H9 (cell line): ENCODE results near the gene NRM. TPM values are rescaled to one million over a fixed set of nuclear protein-coding genes. Genes with fewer than 3 reads are reported as not detected.

Experiments used
- DNase-seq: peaks from one replicate; pipeline ENCODE4 v3.0.0-alpha.2; 2017
- H2AFZ ChIP-seq: one replicate; pipeline ENCODE4 v1.6.1; 2013; ENCODE audit warnings: mild to moderate bottlenecking, low read length, control low read depth, moderate library complexity
- H2AK5ac ChIP-seq: 2 replicates; pipeline ENCODE4 v1.6.1; 2013; ENCODE audit warnings: low read length, control low read depth, mixed read lengths; ENCODE audit not compliant: insufficient read length
- H2BK120ac ChIP-seq: one replicate; pipeline ENCODE4 v1.6.1; 2013; ENCODE audit warnings: low read depth, mild to moderate bottlenecking, low read length, control low read depth, inconsistent platforms; ENCODE audit not compliant: poor library complexity, severe bottlenecking
- H2BK12ac ChIP-seq: 2 replicates; pipeline ENCODE4 v1.6.1; 2013; ENCODE audit warnings: low read length, control low read depth, mixed read lengths, low read depth; ENCODE audit not compliant: insufficient read length
- H2BK15ac ChIP-seq: 2 replicates; pipeline ENCODE4 v1.6.1; 2013; ENCODE audit warnings: low read depth, low read length, control low read depth
- H2BK20ac ChIP-seq: one replicate; pipeline ENCODE4 v1.6.1; 2013; ENCODE audit warnings: low read depth, mild to moderate bottlenecking, low read length, control low read depth, inconsistent platforms; ENCODE audit not compliant: poor library complexity, severe bottlenecking
- H2BK5ac ChIP-seq: 2 replicates; pipeline ENCODE4 v1.6.1; 2013; ENCODE audit warnings: low read length, control low read depth, mixed read lengths; ENCODE audit not compliant: insufficient read length
- H3K14ac ChIP-seq: 2 replicates; pipeline ENCODE4 v1.6.1; 2013; ENCODE audit warnings: low read length, control low read depth; ENCODE audit not compliant: insufficient read depth
- H3K18ac ChIP-seq: 2 replicates; pipeline ENCODE4 v1.6.1; 2013; ENCODE audit warnings: low read depth, mild to moderate bottlenecking, mixed read lengths, low read length, control low read depth; ENCODE audit not compliant: insufficient read length
- H3K23ac ChIP-seq: 2 replicates; pipeline ENCODE4 v1.6.1; 2013; ENCODE audit warnings: low read length, control low read depth, mixed read lengths, low read depth; ENCODE audit not compliant: insufficient read length
- H3K23me2 ChIP-seq: 2 replicates; pipeline ENCODE4 v1.6.1; 2013; ENCODE audit warnings: low read depth, mild to moderate bottlenecking, mixed read lengths, low read length, control low read depth; ENCODE audit not compliant: insufficient read length, poor library complexity, severe bottlenecking
- H3K27ac ChIP-seq: 2 replicates; pipeline ENCODE4 v1.5.1; 2013; ENCODE audit warnings: low read length, control low read depth, mixed read lengths, low read depth; ENCODE audit not compliant: insufficient read length
- H3K27me3 ChIP-seq: 2 replicates; pipeline ENCODE4 v1.6.1; 2013; ENCODE audit warnings: low read length, control low read depth, inconsistent platforms; ENCODE audit not compliant: insufficient read depth
- H3K4ac ChIP-seq: 2 replicates; pipeline ENCODE4 v1.6.1; 2013; ENCODE audit warnings: low read depth, mild to moderate bottlenecking, control low read depth, inconsistent platforms, low read length, moderate library complexity
- H3K4me1 ChIP-seq: 2 replicates; pipeline ENCODE4 v1.6.1; 2013; ENCODE audit warnings: low read length, control low read depth, inconsistent platforms; ENCODE audit not compliant: insufficient read depth
- H3K4me2 ChIP-seq: 2 replicates; pipeline ENCODE4 v1.6.1; 2013; ENCODE audit warnings: low read length, control low read depth, mixed read lengths; ENCODE audit not compliant: insufficient read length, insufficient read depth
- H3K56ac ChIP-seq: 2 replicates; pipeline ENCODE4 v1.6.1; 2013; ENCODE audit warnings: low read depth, mild to moderate bottlenecking, mixed read lengths, low read length, control low read depth; ENCODE audit not compliant: insufficient read length
- H3K79me1 ChIP-seq: 2 replicates; pipeline ENCODE4 v1.6.1; 2013; ENCODE audit warnings: low read depth, mild to moderate bottlenecking, moderate library complexity, low read length, control low read depth, inconsistent platforms; ENCODE audit not compliant: insufficient read depth, poor library complexity, severe bottlenecking
- H3K79me2 ChIP-seq: 2 replicates; pipeline ENCODE4 v1.6.1; 2013; ENCODE audit warnings: low read length, control low read depth, inconsistent platforms; ENCODE audit not compliant: insufficient read depth
- H3K9ac ChIP-seq: 2 replicates; pipeline ENCODE4 v1.6.1; 2013; ENCODE audit warnings: low read length, control low read depth, mixed read lengths; ENCODE audit not compliant: insufficient read length; ENCODE audit errors: extremely low read depth
- H3K9me3 ChIP-seq: one replicate; pipeline ENCODE4 v1.6.1; 2013; ENCODE audit warnings: low read depth, low read length, inconsistent platforms; ENCODE audit not compliant: control insufficient read depth
- H3T11ph ChIP-seq: one replicate; pipeline ENCODE4 v1.6.1; 2013; ENCODE audit warnings: mild to moderate bottlenecking, low read length, control low read depth, inconsistent platforms
- H4K20me1 ChIP-seq: one replicate; pipeline ENCODE4 v1.6.1; 2013; ENCODE audit not compliant: control insufficient read depth, insufficient read length, insufficient read depth
- H4K5ac ChIP-seq: 2 replicates; pipeline ENCODE4 v1.6.1; 2013; ENCODE audit warnings: low read depth, mild to moderate bottlenecking, mixed read lengths, low read length, control low read depth; ENCODE audit not compliant: insufficient read length
- H4K8ac ChIP-seq: replicated peaks from 2 replicates; pipeline ENCODE4 v1.6.1; 2013; ENCODE audit warnings: low read length, control low read depth, mixed read lengths, low read depth; ENCODE audit not compliant: insufficient read length
- H4K91ac ChIP-seq: 2 replicates; pipeline ENCODE4 v1.6.1; 2013; ENCODE audit warnings: low read depth, mild to moderate bottlenecking, moderate library complexity, mixed read lengths, low read length, control low read depth; ENCODE audit not compliant: insufficient read length
- H3K27ac Mint-ChIP-seq, 3 experiments: 2 replicates in 2 of 3; 3 replicates in 1 of 3; pipeline ENCODE4 v1.8.0; 2020 to 2021; ENCODE audit warnings: mixed read lengths in 3 of 3, mild to moderate bottlenecking in 1 of 3, moderate library complexity in 1 of 3
- H3K27me3 Mint-ChIP-seq: 2 replicates; pipeline ENCODE4 v1.8.0; 2021; ENCODE audit warnings: low read depth, mild to moderate bottlenecking, moderate library complexity, mixed read lengths
- H3K36me3 Mint-ChIP-seq, 3 experiments: 2 replicates in 2 of 3; 3 replicates in 1 of 3; pipeline ENCODE4 v1.8.0; 2020 to 2021; ENCODE audit warnings: low read depth in 3 of 3, mixed read lengths in 3 of 3; ENCODE audit not compliant: insufficient read depth in 1 of 3
- H3K4me1 Mint-ChIP-seq, 2 experiments: 2 replicates each; pipeline ENCODE4 v1.8.0; 2020; ENCODE audit warnings: mixed read lengths in 2 of 2
- H3K4me3 Mint-ChIP-seq, 2 experiments: 2 replicates in 1 of 2; 3 replicates in 1 of 2; pipeline ENCODE4 v1.8.0; 2020 to 2021; ENCODE audit warnings: mild to moderate bottlenecking in 2 of 2, mixed read lengths in 2 of 2, moderate library complexity in 1 of 2
- H3K9me3 Mint-ChIP-seq, 2 experiments: 2 replicates in 1 of 2; 3 replicates in 1 of 2; pipeline ENCODE4 v1.8.0; 2020; ENCODE audit warnings: mild to moderate bottlenecking in 2 of 2, mixed read lengths in 2 of 2, moderate library complexity in 1 of 2
- CTCF ChIP-seq: fragments of 200-600 bp; sonication (generic); conservative IDR thresholded peaks from 3 replicates; pipeline ENCODE4 v1.8.0; 2021; ENCODE audit warnings: antibody characterized with exemption, mild to moderate bottlenecking
- total RNA-seq: library from RNA; stranded (reverse); gene quantifications from 2 replicates; pipeline ENCODE4 v1.2.1, GENCODE V29; 2021

The NRM gene
- total RNA-seq, 1 experiment from 2014 or later: 36.5 TPM

DNA sequence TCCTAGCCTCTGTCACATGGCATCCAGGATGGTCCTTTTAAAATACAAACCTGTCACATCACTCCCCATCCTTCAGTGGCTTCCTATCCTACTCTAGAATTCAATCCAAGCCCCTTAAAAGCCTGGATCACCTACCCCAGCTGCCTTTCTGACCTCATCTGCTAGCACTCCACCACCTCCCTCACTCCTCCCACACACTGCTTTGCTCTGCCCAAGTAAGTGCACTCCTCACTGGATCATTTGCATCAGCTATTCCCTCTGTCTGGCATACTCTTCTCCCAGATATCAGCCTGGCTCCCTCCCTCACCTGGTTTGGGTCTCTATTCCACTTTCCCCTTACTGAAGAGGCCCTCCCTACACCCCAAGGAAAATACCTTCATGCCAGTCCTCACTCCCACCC is 33.3 kb downstream of the NRM start:
- H3K4me3 Mint-ChIP-seq: no peak overlapping the region

More for the DNA sequence above, 33.3 kb downstream of the NRM start:
- H3K14ac ChIP-seq: no peak overlapping the region
- no peak overlapping the region for H3K4ac ChIP-seq
- no peaks in the 10 kb centered on the region for H3K9me3 ChIP-seq
- H4K8ac ChIP-seq: no peak overlapping the region
- no peaks in the 10 kb centered on the region for H3K4me1 ChIP-seq
- H3T11ph ChIP-seq: no peak overlapping the region
- no peak overlapping the region for H3K27ac ChIP-seq
- H4K5ac ChIP-seq: no peak overlapping the region
- Mint-ChIP-seq H3K27ac (no peak overlapping the region), H3K9me3 (no peaks in the 10 kb centered on the region), H3K4me1 (no peaks in the 10 kb centered on the region), H3K36me3 (peaks cover 31 to 88% (median 71%) of the 10 kb centered on the region in 3 experiments; a peak in 6 of 7 replicates), H3K27me3 (no peaks in the 10 kb centered on the region)
- no peaks in the 10 kb centered on the region for H4K20me1 ChIP-seq
- no peak overlapping the region for H2BK120ac ChIP-seq
- H3K23ac ChIP-seq: no peak overlapping the region
- H2BK12ac ChIP-seq: no peak overlapping the region
- H3K27me3 ChIP-seq: no peaks in the 10 kb centered on the region
- no peak overlapping the region for H3K18ac ChIP-seq
- H2AK5ac ChIP-seq: no peak overlapping the region
- no peaks in the 10 kb centered on the region for H3K23me2 ChIP-seq
- no peak overlapping the region for H4K91ac ChIP-seq
- no peak overlapping the region for H3K9ac ChIP-seq
- H2BK20ac ChIP-seq: no peak overlapping the region
- no peak for DNase-seq
- H2BK15ac ChIP-seq: no peak overlapping the region
- no peak overlapping the region for H2BK5ac ChIP-seq
- no peak overlapping the region for H3K56ac ChIP-seq
- H3K4me2 ChIP-seq: no peak overlapping the region
- no peaks in the 10 kb centered on the region for H3K79me2 ChIP-seq
- H2AFZ ChIP-seq: no peak overlapping the region
- no peaks in the 10 kb centered on the region for H3K79me1 ChIP-seq
- no peak for TF ChIP-seq CTCF
